ENCODE results near the gene RDX.
"Not testable (repeated sequence)": the region's sequence is repeated elsewhere in the genome, so short reads cannot be mapped to it uniquely, and the experiment has no call there.

The RDX gene

GRCh38 chr11:110296226-110297075 is at the start of gene RDX:
RDX (minus strand) TSS chr11:110296614; CDS start chr11:110279692, 16,922 bp downstream.
- DNase-seq (ENCODE audit: low read depth in 2 of 2), result peak; percentile 15 to 18

DNA sequence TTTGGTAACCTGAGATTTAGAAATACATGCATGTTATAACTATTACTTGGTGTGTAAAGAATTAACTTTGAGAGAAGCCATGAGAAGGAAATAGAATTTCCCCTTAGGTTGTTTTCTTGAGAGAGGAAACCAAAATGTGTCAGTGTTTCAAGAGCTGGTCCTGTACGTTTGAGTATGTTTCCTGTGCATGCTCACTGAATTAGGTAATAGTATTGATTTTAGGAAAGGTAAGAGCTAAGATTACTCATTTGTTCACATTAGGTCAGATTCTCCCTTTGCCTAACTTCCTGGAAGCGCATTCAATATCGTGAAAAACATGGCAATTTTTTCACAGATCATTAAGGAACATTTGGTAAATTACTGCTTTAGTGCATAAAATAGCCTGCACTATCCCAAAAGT is 49.3 kb upstream of the RDX start:
- DNase-seq (ENCODE audit: low read depth in 2 of 2), result no peak

DNA sequence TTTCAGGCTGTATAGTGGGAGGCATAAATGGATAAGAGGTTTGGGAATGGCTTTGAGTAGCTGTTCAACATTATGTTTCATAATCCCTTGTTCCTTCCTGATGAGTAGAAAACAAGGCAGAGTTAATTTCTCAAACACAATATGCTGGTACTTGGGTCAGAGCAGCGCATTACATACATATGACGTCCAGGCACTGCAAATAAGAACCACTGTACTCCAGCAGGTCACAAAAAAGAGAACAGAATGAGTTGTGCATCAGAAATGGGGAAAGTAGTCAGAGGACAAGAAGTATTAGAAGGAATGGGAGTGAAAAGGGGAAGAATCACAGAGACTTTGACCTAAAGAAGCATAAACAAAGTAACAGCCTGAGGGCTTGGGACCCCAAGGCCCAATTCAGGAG is 44.0 kb upstream of the RDX start:
- no peak for DNase-seq (ENCODE audit: low read depth in 2 of 2)

DNA sequence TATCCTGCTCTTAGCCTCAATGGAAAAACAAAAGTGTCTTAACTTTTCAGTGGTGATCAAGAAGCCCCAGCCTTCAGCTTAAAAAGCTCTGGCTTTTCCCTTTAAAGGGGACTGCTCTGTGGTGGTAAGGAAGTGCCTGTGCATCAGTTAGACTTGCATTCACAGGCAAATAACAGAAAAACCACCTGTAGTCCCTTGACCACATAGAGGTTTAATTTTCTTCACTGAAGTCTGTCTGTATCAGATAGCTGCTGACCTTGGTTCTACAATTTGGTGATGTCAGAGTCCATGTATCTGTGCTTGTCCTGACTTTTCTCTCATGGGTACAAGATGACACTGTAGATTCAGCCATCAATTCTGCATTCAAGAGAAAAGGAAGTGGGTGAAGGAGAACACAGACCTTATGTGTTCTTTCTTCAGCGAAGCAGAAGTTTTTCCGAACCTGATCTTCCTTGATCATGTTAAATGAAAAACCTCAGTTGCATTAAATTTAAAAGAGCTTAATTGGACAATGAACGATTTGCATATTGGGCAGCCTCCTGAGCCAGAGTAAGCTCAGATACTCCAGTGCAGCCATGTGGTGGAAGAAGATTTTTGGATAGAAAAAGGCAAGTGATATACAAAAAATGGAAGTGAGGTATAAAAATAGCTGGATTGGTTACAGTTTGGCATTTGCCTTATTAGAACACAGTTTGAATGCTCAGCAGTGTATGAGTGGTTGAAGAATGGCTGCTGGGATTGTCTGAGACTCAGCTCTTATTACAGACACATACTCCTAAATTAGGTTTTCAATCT is 43.2 kb upstream of the RDX start:
- DNase-seq (ENCODE audit: low read depth in 2 of 2), result no peak

GRCh38 chr11:110338684-110339083 is 42.3 kb upstream of the RDX start:
- no peak for DNase-seq (ENCODE audit: low read depth in 2 of 2)

DNA sequence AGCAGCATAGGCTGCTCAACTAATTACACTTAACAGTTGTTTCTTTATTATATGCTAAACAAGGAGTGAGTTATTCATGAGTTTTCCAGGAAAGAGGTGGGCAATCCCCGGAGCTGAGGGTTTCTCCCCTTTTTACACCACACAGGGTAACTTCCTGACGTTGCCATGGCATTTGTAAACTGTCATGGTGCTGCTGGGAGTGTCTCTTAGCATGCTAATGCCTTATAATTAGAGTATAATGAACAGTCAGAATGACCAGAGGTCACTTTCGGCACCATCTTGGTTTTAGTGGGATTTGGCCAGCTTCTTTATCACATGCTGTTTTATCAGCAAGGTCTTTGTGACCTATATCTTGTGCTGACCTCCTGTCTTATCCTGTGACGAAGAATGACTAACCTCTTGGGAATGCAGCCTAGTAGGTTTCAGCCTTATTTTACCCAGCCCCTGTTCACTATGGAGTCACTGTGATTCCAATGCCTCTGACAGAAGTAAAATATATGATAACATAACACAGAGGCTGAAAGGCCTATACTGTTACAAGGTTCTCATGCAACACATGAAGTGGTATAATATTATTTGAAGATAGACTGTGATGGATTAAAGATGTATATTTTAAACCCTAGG is 41.3 kb upstream of the RDX start:
- DNase-seq (ENCODE audit: low read depth in 2 of 2), result no peak

GRCh38 chr11:110336054-110336453 is 39.6 kb upstream of the RDX start:
- no peak for DNase-seq (ENCODE audit: low read depth in 2 of 2)

GRCh38 chr11:110335358-110335757 is 38.9 kb upstream of the RDX start:
- no peak for DNase-seq (ENCODE audit: low read depth in 2 of 2)

DNA sequence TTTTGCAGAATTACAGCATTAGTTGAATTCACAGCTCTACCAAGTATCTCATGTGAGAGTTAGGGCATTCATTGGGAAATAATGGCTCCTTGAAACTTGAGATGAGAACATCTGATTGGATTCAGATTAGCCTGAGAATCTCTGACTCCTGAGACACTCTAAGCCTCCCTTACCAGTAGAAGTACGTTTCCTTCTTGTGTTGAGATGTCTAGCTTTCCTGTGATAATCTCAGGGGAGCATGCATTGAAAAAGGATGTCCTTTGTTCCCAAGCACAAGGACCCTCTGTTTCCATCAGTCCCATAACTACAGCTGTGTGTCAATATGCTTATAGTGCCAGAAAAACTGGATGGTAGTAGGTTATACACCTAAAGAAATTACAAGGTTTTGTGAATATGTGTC is 35.2 kb upstream of the RDX start:
- DNase-seq (ENCODE audit: low read depth in 2 of 2), result no peak

DNA sequence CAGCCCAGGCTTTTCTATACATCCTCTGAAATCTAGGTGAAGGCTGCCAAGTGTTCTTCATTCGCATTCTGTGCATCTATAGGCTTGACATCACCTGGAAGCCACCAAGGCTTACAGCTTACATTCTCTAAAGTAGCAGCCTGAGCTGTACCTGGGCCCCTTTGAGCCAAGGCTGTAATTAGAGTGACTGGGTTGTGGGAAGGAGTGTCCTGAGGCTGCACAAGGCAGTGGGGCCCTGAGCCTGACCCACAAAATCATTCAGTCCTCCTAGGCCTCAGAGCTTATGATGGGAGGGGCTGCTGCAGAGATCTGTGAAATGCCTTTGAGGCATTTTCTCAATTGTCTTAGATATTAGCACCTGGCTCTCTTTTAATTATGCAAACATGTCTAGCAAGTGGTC is 33.0 kb upstream of the RDX start:
- DNase-seq (ENCODE audit: low read depth in 2 of 2), result no peak

DNA sequence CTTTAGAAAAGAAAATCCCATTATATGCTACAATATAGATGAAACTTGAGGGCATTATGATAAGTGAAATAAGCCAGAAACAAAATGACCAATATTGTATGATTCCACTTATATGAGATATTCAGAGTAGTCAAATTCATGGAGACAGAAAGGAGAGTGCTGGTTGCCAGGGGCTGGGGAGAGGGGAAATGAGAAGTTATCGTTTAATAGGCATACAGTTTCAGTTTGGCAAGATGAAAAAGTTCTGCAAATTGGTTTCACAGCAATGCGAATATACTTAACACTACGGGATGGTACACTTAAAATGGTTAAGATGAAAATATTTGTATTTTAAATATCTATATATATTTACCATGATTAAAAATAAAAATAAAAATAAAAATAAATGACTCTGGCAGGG is 31.1 kb upstream of the RDX start:
- DNase-seq (ENCODE audit: low read depth in 2 of 2), result no peak

DNA sequence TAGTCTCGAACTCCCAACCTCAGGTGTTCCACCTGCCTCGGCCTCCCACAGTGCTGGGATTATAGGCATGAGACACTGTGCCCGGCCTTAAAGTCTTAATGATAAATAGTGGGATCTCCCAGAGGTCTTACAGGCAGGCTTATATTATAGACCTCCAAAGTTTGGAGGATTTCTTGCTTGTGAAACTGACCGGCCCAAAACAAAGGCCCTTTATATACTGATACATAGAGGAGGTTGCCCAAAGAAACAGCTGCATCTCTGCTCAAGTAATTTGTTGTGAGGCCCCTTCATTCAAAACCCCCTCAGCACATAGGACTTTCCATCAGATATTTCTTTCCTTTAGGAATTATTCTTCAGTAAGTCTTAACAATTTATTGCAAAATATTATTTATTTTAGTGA is 27.4 kb upstream of the RDX start:
- no peak for DNase-seq (ENCODE audit: low read depth in 2 of 2)

- no peak for DNase-seq (ENCODE audit: low read depth in 2 of 2)
Observed at GRCh38 chr11:110319501-110319900, 23.1 kb upstream of the RDX start.

- DNase-seq (ENCODE audit: low read depth in 2 of 2), result no peak
Observed at GRCh38 chr11:110318638-110319404, 22.4 kb upstream of the RDX start.

GRCh38 chr11:110317516-110317932 is 21.1 kb upstream of the RDX start:
- no peak for DNase-seq (ENCODE audit: low read depth in 2 of 2)

DNA sequence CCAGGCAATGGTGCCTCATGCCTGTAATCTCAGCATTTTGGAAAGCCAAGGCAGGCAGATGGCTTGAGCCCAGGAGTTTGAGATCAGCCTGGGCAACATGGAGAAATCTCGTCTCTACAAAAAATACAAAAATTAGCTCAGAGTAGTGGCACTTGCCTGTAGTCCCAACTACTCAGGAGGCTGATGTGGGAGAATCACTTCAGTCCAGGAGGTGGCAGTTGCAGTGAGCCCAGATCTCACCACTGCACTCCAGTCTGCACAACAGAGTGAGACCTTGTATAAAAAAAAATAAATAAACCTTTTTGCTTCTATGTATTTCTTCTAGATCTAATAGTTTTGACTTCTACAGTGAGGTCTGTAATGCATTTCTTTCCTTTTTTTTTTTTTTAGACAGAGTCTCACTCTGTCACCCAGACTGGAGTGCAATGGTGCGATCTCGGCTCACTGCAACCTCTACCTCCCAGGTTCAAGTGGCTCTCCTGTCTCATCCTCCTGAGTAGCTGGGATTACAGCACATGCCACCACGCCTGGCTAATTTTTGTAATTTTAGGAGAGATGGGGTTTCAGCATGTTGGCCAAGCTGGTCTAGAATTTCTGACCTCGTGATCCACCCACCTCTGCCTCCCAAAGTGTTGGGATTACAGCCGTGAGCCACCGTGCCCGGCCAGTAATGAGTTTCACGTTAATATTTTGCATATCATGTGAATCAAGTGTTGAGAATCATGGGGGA is 18.1 kb upstream of the RDX start:
- DNase-seq (ENCODE audit: low read depth in 2 of 2), result no peak

- no peak for DNase-seq (ENCODE audit: low read depth in 2 of 2)
Observed at GRCh38 chr11:110312670-110313069, 16.3 kb upstream of the RDX start.

DNA sequence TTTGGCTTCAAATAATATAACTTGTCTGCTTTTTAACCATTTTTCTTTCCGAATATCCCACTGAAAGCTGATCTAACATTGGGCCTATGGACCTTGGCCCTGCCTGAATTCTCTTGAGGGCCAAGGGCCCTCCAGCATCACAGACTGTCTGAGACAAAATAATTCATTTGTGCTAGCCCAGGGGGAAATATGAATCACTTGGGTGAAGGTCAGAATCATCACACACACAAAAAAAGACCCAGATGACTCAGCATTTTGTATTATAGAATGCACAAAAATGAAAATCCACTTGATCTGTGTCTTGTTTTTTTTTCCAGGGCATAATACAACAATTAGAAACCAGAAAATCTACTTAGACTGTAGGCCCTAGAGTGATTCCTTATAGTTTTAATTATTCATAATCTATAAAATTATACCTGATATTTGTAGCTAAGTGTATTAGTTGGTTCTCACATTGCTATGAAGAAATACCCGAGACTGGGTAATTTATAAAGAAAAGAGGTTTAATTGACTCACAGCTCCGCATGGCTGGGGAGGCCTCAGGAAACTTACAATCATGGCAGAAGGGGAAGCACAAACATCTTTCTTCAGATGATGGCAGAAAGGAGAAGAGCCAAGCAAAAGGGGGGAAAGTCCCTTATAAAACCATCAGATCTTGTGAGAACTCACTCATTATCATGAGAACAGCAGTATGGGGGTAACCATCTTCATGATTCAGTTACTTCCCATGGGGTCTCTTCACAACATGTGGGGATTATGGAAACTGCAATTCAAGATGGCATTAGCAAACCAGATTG is 15.6 kb upstream of the RDX start:
- no peak for DNase-seq (ENCODE audit: low read depth in 2 of 2)

- no peak for DNase-seq (ENCODE audit: low read depth in 2 of 2)
Observed at GRCh38 chr11:110308071-110308470, 11.7 kb upstream of the RDX start.

- DNase-seq (ENCODE audit: low read depth in 2 of 2), result not testable (repeated sequence)
Observed at GRCh38 chr11:110306019-110306388, 9.6 kb upstream of the RDX start.
